GM12891 (cell line): ENCODE measurements around the gene LDLRAD3.

Experiments used
- DNase-seq: peaks from one replicate; pipeline ENCODE4 v3.0.0; 2011; ENCODE audit warnings: low spot score; ENCODE audit not compliant: insufficient read length
- FAIRE-seq: peaks from 2 replicates; lab custom pipeline; 2011; peaks lifted over from hg19 to GRCh38; lab: Jason Lieb, UNC
- PAX5 ChIP-seq: IDR thresholded peaks from 2 replicates; pipeline ENCODE4 v1.6.1; 2011; ENCODE audit warnings: low read length, moderate library complexity, mild to moderate bottlenecking; ENCODE audit not compliant: insufficient read depth, severe bottlenecking
- POLR2A ChIP-seq: IDR thresholded peaks from 2 replicates; pipeline ENCODE4 v1.6.1; 2011; ENCODE audit warnings: low read depth, low read length, control low read depth
- POLR2AphosphoS5 ChIP-seq: IDR thresholded peaks from 2 replicates; pipeline ENCODE4 v1.6.1; 2011; ENCODE audit warnings: low read depth, low read length, control low read depth
- POU2F2 ChIP-seq: IDR thresholded peaks from 2 replicates; pipeline ENCODE4 v1.6.1; 2011; ENCODE audit warnings: low read depth, mild to moderate bottlenecking, control low read depth, low read length, moderate library complexity
- SPI1 ChIP-seq: IDR thresholded peaks from 2 replicates; pipeline ENCODE4 v1.6.1; 2011; ENCODE audit warnings: low read depth, low read length, control low read depth
- TAF1 ChIP-seq: IDR thresholded peaks from 2 replicates; pipeline ENCODE4 v1.6.1; 2011; ENCODE audit warnings: low read depth, low read length, control low read depth

The LDLRAD3 gene

DNA sequence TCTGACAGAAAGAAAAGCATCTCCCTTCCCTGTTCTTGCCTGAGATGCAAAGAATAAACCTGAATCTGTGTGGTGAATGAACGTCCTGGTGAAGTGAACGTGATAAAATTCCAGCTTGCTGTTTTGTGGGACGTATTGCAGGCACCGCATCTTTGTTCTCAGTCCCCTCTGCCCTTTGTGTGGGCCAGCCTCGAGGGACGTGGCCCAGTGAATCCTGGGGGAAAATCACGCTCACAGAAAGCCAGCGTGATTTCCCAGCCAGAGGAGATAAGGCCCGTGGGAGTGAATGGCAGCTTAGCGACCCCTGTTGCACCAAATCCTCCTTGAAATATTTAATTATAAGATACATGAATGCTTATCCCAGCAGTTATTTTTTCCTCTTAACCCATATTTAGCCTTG is 216.2 kb downstream of the LDLRAD3 start:
- TF ChIP-seq TAF1 (no peak), PAX5 (no peak), POU2F2 (no peak), POLR2AphosphoS5 (no peak)
- FAIRE-seq, result no peak

DNA sequence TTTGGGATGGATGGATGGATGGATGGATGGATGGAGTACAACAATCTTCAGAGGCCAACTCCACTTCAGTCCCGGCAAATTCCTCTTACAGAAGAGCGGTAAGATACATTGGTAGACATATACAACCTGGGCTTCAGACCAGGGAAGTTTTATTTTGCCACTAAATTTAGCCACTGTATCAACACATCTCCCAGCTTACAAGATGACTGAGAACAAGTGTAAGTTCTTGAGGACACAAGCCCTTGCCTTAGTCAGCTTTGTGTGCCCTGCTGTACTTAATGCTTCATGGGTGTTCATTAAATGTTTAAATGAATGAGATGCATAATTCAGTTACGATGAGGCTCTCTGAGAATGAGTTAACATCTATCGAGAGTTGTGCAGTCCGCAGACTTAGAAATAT is 217.7 kb downstream of the LDLRAD3 start:
- no peak for DNase-seq
- TF ChIP-seq PAX5 (no peak), POLR2A (no peak), POU2F2 (no peak), TAF1 (no peak)
- FAIRE-seq, result no peak

More for the DNA sequence above, 216.2 kb downstream of the LDLRAD3 start:
- DNase-seq, result no peak

DNA sequence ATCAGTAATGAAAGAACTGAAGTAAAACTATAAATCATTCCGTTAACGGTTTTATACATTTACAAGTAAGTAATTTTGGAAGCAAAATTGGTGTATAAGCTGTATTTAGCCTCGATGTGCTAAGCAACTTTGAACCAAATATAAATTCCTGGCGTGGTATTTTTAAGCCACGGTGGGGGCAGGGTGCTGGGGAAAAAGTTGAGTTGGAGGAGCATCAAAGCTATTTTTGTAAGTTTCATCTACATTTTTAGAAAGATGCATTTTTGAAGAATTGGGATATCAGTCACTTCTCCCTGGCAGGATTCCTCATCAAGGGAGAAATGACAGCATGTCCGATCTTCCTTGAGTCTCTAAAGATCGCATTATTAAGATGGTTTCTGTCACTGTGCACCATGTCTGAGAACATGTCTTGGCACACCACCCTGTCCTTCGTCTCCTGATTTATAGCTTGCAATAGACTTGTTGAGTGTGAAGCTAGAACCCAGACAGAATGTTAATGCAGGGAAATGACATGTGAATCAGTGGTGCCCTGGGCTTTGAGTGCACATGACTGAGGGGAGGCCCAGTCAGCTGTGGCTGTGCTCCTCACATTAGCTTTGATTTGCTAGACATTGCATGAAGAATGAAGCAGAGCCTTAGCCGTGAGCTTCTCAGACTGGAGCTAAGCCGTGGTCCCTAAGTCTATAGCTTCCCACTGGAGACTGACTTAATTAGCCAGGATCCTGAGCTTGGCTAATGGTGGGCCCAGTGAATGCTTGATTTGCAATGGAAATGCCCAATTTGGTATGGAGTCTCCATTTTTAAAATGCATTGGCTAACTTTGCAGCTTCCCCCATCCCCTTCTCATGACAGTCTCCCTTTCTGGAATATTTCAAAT is 218.4 kb downstream of the LDLRAD3 start:
- FAIRE-seq (no peak), DNase-seq (no peak)
- TF ChIP-seq SPI1 (no peak), TAF1 (no peak), PAX5 (no peak), POU2F2 (no peak), POLR2AphosphoS5 (no peak), POLR2A (no peak)

- no peak for DNase-seq
- FAIRE-seq, result no peak
- TF ChIP-seq PAX5 (no peak), POLR2A (no peak), POU2F2 (no peak), TAF1 (no peak), SPI1 (no peak), POLR2AphosphoS5 (no peak)
Measured at GRCh38 chr11:36162883-36163434, 219.1 kb downstream of the LDLRAD3 start.

DNA sequence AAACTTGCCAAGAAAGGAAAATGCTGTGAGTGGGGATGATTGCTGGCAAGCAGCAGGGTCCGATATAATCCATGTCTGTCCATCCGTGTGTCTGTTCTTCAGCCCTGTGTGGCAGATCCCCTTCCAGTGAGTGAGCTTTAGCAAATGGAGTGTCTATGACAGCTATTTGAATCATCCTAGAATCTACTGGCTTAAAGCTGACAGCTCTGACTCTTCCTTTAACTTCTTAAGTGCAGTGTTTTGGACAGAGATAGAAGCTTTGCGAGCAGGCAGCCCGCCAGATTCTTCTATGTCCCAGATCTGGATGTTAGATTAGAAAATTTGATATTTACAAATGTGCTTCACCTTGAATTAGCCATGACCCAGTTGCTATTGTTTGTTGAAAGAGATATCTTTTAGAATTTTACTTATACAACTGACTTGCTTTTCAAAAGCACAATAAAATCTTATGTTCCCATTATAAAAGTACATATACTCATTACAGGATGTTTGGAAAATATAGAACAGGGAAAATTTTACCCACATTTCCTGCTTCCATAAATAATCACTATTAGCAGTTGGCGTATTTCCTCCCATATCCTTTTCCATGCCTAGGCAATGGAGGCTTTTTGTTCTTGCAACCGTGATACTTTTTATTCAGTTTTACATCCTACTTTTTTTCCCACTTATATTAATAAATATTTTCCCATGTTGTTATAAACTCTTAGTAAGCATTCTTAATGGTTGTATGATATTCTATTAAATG is 220.8 kb downstream of the LDLRAD3 start:
- DNase-seq (no peak), FAIRE-seq (no peak)
- TF ChIP-seq SPI1 (no peak), POLR2A (no peak), PAX5 (no peak), POU2F2 (no peak), TAF1 (no peak), POLR2AphosphoS5 (no peak)

GRCh38 chr11:36165621-36166397 is 221.9 kb downstream of the LDLRAD3 start:
- FAIRE-seq, result no peak
- TF ChIP-seq POLR2A, result no peak
- TF ChIP-seq TAF1, result no peak
- no peak for TF ChIP-seq POLR2AphosphoS5
- TF ChIP-seq SPI1, result no peak
- no peak for TF ChIP-seq POU2F2
- DNase-seq, result no peak

- FAIRE-seq, result no peak
Measured at GRCh38 chr11:36167073-36167472, 223.2 kb downstream of the LDLRAD3 start.

DNA sequence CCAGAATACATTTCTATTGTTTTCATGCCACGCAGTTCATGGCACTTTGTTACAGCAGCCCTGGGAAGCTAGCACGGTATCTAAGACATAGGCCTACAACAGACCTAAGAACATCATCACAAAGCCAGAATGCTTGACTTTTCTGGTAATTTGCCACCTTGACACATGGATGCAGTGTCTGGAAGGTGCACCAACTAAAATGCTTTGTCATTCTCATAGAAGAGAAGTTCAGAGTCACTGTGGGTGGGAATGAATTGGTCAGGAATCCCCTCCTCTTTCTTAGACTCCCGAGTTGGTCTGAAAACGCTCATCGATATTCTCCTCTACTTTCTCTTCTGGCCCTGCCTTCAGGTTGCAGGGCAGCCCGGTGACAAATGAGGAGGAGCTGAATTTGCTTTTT is 223.9 kb downstream of the LDLRAD3 start:
- TF ChIP-seq POLR2AphosphoS5 (no peak), POU2F2 (no peak), TAF1 (no peak), SPI1 (no peak), PAX5 (no peak), POLR2A (no peak)
- DNase-seq, result no peak
- FAIRE-seq, result no peak

More at GRCh38 chr11:36167073-36167472, 223.2 kb downstream of the LDLRAD3 start:
- no peak for TF ChIP-seq PAX5
- no peak for TF ChIP-seq SPI1
- no peak for TF ChIP-seq POU2F2
- TF ChIP-seq TAF1, result no peak
- no peak for TF ChIP-seq POLR2AphosphoS5
- no peak for DNase-seq

- FAIRE-seq, result no peak
- no peak for TF ChIP-seq TAF1
- TF ChIP-seq SPI1, result no peak
- no peak for TF ChIP-seq PAX5
- TF ChIP-seq POLR2A, result no peak
- TF ChIP-seq POLR2AphosphoS5, result no peak
- no peak for TF ChIP-seq POU2F2
Measured at GRCh38 chr11:36177836-36178235, 234.0 kb downstream of the LDLRAD3 start.

More at GRCh38 chr11:36177836-36178235, 234.0 kb downstream of the LDLRAD3 start:
- DNase-seq, result no peak
